HL-60 (cell line): Measurements from ENCODE around the gene DAP.

ENCODE experiments used
- DNase-seq, 2 experiments: peaks; one replicate each; pipeline ENCODE4 v3.0.0-alpha.2; 2010 to 2020; ENCODE audit warnings: low read depth in 1 of 2, low spot score in 1 of 2
- H3K27ac ChIP-seq: fragments of 250-450 bp; sonication (Bioruptor Pico); replicated peaks from 2 replicates; pipeline ENCODE4 v1.5.1; 2020; ENCODE audit warnings: mild to moderate bottlenecking, moderate library complexity
- H3K27me3 ChIP-seq: fragments of 250-450 bp; sonication (Bioruptor Pico); 2 replicates; pipeline ENCODE4 v1.5.1; 2021; ENCODE audit warnings: mild to moderate bottlenecking, moderate library complexity; ENCODE audit not compliant: insufficient read depth, poor library complexity, severe bottlenecking
- H3K4me3 ChIP-seq: replicated peaks from 2 replicates; pipeline ENCODE4 v1.5.1; 2011; ENCODE audit warnings: mild to moderate bottlenecking, control low read depth, low read length; ENCODE audit not compliant: insufficient read depth
- CTCF ChIP-seq: IDR thresholded peaks from one replicate; pipeline ENCODE4 v1.5.1; 2011; ENCODE audit warnings: low read length, control low read depth, inconsistent platforms; ENCODE audit not compliant: insufficient read depth
- GABPA ChIP-seq: IDR thresholded peaks from 2 replicates; pipeline ENCODE4 v1.6.1; 2012; ENCODE audit warnings: low read depth
- POLR2AphosphoS5 ChIP-seq: IDR thresholded peaks from 2 replicates; pipeline ENCODE4 v1.6.1; 2012; ENCODE audit warnings: low read depth
- SPI1 ChIP-seq: IDR thresholded peaks from 2 replicates; pipeline ENCODE4 v1.6.1; 2012; ENCODE audit warnings: low read depth, mild to moderate bottlenecking, borderline replicate concordance
- TF ChIP-seq, protein P1 (sequence below): IDR thresholded peaks from 2 replicates; pipeline ENCODE4 v1.6.1; 2012; ENCODE audit warnings: low read depth; ENCODE audit not compliant: insufficient replicate concordance

The DAP gene

GRCh38 chr5:10789726-10790125 is 28.7 kb upstream of the DAP start:
- no peak overlapping the region for H3K4me3 ChIP-seq
- no peak for DNase-seq
- no peak overlapping the region for H3K27ac ChIP-seq
- H3K27me3 ChIP-seq, result no peaks in the 10 kb centered on the region
- TF ChIP-seq GABPA, result no peak
- TF ChIP-seq, protein P1, sequence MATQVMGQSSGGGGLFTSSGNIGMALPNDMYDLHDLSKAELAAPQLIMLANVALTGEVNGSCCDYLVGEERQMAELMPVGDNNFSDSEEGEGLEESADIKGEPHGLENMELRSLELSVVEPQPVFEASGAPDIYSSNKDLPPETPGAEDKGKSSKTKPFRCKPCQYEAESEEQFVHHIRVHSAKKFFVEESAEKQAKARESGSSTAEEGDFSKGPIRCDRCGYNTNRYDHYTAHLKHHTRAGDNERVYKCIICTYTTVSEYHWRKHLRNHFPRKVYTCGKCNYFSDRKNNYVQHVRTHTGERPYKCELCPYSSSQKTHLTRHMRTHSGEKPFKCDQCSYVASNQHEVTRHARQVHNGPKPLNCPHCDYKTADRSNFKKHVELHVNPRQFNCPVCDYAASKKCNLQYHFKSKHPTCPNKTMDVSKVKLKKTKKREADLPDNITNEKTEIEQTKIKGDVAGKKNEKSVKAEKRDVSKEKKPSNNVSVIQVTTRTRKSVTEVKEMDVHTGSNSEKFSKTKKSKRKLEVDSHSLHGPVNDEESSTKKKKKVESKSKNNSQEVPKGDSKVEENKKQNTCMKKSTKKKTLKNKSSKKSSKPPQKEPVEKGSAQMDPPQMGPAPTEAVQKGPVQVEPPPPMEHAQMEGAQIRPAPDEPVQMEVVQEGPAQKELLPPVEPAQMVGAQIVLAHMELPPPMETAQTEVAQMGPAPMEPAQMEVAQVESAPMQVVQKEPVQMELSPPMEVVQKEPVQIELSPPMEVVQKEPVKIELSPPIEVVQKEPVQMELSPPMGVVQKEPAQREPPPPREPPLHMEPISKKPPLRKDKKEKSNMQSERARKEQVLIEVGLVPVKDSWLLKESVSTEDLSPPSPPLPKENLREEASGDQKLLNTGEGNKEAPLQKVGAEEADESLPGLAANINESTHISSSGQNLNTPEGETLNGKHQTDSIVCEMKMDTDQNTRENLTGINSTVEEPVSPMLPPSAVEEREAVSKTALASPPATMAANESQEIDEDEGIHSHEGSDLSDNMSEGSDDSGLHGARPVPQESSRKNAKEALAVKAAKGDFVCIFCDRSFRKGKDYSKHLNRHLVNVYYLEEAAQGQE, result no peak
- no peak for TF ChIP-seq SPI1
- no peak for TF ChIP-seq CTCF
- no peak for TF ChIP-seq POLR2AphosphoS5

GRCh38 chr5:10789021-10789420 is 28.0 kb upstream of the DAP start:
- no peaks in the 10 kb centered on the region for H3K27me3 ChIP-seq
- no peak overlapping the region for H3K4me3 ChIP-seq
- H3K27ac ChIP-seq, result no peak overlapping the region
- TF ChIP-seq, protein P1, result no peak
- TF ChIP-seq POLR2AphosphoS5, result no peak
- no peak for TF ChIP-seq SPI1
- TF ChIP-seq GABPA, result no peak
- TF ChIP-seq CTCF, result no peak
- DNase-seq, result no peak

- no peaks in the 10 kb centered on the region for H3K27me3 ChIP-seq
- TF ChIP-seq, protein P1, result no peak
- TF ChIP-seq POLR2AphosphoS5 (no peak), GABPA (no peak), SPI1 (no peak), CTCF (no peak)
- H3K27ac ChIP-seq, result no peak overlapping the region
- DNase-seq, result no peak
- H3K4me3 ChIP-seq, result no peak overlapping the region
Observed at GRCh38 chr5:10788358-10788757, 27.3 kb upstream of the DAP start.
